GM12872 (cell line): ENCODE results near the gene PRDM1.

Source experiments
- TF ChIP-seq, protein P1 (sequence below): IDR thresholded peaks from 3 replicates; pipeline ENCODE4 v1.5.1; 2011; ENCODE audit warnings: low read depth, mild to moderate bottlenecking, low read length, moderate library complexity; ENCODE audit not compliant: insufficient read depth

PRDM1 gene

DNA sequence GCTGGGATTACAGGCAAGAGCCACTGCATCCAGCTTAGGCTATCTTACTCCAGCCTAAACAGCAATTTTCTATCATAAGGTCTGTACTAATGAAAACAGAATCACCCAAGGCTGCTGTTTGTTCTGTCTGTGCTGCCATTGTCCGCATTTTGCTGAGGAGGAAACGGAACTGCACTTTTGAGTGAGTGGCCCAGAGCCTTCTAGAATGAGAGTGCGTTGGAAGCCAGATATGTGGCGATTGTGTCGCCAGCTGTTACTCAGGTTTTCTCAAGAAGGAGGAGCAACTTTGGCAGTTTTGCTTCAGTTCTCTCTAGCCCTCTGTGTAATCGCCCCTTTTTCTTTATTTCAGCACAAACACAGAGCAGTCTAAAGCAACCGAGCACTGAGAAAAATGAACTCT lies 18.3 kb downstream of the PRDM1 start:
- TF ChIP-seq, protein P1, sequence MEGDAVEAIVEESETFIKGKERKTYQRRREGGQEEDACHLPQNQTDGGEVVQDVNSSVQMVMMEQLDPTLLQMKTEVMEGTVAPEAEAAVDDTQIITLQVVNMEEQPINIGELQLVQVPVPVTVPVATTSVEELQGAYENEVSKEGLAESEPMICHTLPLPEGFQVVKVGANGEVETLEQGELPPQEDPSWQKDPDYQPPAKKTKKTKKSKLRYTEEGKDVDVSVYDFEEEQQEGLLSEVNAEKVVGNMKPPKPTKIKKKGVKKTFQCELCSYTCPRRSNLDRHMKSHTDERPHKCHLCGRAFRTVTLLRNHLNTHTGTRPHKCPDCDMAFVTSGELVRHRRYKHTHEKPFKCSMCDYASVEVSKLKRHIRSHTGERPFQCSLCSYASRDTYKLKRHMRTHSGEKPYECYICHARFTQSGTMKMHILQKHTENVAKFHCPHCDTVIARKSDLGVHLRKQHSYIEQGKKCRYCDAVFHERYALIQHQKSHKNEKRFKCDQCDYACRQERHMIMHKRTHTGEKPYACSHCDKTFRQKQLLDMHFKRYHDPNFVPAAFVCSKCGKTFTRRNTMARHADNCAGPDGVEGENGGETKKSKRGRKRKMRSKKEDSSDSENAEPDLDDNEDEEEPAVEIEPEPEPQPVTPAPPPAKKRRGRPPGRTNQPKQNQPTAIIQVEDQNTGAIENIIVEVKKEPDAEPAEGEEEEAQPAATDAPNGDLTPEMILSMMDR = no peak

DNA sequence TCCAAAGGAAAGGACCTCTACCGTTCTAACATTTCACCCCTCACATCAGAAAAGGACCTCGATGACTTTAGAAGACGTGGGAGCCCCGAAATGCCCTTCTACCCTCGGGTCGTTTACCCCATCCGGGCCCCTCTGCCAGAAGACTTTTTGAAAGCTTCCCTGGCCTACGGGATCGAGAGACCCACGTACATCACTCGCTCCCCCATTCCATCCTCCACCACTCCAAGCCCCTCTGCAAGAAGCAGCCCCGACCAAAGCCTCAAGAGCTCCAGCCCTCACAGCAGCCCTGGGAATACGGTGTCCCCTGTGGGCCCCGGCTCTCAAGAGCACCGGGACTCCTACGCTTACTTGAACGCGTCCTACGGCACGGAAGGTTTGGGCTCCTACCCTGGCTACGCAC lies 18.8 kb downstream of the PRDM1 start:
- TF ChIP-seq, protein P1 = no peak

DNA sequence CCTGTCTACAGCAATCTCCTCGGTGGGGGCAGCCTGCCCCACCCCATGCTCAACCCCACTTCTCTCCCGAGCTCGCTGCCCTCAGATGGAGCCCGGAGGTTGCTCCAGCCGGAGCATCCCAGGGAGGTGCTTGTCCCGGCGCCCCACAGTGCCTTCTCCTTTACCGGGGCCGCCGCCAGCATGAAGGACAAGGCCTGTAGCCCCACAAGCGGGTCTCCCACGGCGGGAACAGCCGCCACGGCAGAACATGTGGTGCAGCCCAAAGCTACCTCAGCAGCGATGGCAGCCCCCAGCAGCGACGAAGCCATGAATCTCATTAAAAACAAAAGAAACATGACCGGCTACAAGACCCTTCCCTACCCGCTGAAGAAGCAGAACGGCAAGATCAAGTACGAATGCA lies 19.4 kb downstream of the PRDM1 start:
- TF ChIP-seq, protein P1 = no peak

DNA sequence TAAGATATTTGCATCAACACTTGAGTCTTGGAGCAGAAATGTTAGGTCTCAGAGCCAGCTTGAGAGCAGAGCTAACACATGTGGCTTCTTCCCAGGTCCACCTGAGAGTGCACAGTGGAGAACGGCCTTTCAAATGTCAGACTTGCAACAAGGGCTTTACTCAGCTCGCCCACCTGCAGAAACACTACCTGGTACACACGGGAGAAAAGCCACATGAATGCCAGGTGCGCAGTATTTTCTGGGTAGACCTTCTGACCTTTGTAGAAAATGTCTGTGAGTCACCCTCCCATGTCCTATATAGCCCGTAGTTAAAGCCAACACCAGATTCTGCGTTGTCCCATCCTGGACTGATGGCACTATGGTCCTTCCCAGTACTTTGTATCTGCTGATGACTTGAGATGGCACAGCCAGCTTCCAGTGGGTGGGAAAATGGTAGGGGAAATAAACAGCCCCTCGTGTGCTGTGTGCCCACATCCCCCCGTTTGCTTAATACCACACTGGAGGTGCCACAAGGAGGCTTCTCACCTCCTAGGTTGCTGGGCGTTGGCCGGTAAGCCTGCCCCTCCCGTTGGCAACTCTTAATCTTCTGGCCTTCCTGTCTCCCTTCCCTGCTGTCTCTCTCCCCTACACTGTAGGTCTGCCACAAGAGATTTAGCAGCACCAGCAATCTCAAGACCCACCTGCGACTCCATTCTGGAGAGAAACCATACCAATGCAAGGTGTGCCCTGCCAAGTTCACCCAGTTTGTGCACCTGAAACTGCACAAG lies 20.3 kb downstream of the PRDM1 start:
- TF ChIP-seq, protein P1 = no peak

DNA sequence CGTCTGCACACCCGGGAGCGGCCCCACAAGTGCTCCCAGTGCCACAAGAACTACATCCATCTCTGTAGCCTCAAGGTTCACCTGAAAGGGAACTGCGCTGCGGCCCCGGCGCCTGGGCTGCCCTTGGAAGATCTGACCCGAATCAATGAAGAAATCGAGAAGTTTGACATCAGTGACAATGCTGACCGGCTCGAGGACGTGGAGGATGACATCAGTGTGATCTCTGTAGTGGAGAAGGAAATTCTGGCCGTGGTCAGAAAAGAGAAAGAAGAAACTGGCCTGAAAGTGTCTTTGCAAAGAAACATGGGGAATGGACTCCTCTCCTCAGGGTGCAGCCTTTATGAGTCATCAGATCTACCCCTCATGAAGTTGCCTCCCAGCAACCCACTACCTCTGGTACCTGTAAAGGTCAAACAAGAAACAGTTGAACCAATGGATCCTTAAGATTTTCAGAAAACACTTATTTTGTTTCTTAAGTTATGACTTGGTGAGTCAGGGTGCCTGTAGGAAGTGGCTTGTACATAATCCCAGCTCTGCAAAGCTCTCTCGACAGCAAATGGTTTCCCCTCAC lies 21.0 kb downstream of the PRDM1 start:
- TF ChIP-seq, protein P1 = no peak

DNA sequence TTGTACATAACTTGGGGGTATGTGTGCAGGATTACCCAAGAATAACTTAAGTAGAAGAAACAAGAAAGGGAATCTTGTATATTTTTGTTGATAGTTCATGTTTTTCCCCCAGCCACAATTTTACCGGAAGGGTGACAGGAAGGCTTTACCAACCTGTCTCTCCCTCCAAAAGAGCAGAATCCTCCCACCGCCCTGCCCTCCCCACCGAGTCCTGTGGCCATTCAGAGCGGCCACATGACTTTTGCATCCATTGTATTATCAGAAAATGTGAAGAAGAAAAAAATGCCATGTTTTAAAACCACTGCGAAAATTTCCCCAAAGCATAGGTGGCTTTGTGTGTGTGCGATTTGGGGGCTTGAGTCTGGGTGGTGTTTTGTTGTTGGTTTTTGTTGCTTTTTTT lies 22.0 kb downstream of the PRDM1 start:
- TF ChIP-seq, protein P1 = no peak

DNA sequence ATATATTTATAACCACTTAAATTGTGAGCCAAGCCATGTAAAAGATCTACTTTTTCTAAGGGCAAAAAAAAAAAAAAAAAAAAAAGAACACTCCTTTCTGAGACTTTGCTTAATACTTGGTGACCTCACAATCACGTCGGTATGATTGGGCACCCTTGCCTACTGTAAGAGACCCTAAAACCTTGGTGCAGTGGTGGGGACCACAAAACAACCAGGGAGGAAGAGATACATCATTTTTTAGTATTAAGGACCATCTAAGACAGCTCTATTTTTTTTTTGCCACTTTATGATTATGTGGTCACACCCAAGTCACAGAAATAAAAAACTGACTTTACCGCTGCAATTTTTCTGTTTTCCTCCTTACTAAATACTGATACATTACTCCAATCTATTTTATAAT lies 22.9 kb downstream of the PRDM1 start:
- TF ChIP-seq, protein P1 = no peak
